HepG2 (cell line): ENCODE measurements around the gene CNOT10. TPM values are rescaled to one million over a fixed set of nuclear protein-coding genes. Genes with fewer than 3 reads are reported as not detected.

Experiments used
- GATAD2A ChIP-seq: IDR thresholded peaks from 2 replicates; pipeline ENCODE4 v1.6.1; 2016
- HCFC1 ChIP-seq: fragments of 150-350 bp; IDR thresholded peaks from 2 replicates; pipeline ENCODE4 v1.6.1; 2014; ENCODE audit warnings: low read depth, low read length
- HNF4G ChIP-seq, 2 experiments: sonication (generic) in 1 of 2; formaldehyde crosslinking in 1 of 2; IDR thresholded peaks; 2 replicates each; pipeline versions ENCODE4 v1.4.0 to v1.6.1; 2011 to 2020; ENCODE audit warnings: borderline replicate concordance in 2 of 2, low read depth in 2 of 2, mild to moderate bottlenecking in 2 of 2, low read length in 1 of 2, missing genetic modification reagents in 1 of 2, moderate library complexity in 1 of 2
- TEAD3 ChIP-seq: optimal IDR thresholded peaks from 2 replicates; pipeline ENCODE3; 2016; ENCODE audit warnings: borderline replicate concordance
- TGIF2 ChIP-seq: IDR thresholded peaks from 2 replicates; pipeline ENCODE4 v1.6.1; 2016; ENCODE audit warnings: control low read depth, missing compliant biosample characterization
- YEATS4 ChIP-seq: sonication (generic); formaldehyde crosslinking; IDR thresholded peaks from 2 replicates; pipeline ENCODE4 v1.4.0; 2020; ENCODE audit warnings: missing genetic modification reagents, borderline replicate concordance
- ZFP82 ChIP-seq: sonication (generic); formaldehyde crosslinking; IDR thresholded peaks from 2 replicates; pipeline ENCODE4 v1.5.1; 2020; ENCODE audit warnings: mild to moderate bottlenecking, missing genetic modification reagents, borderline replicate concordance
- ZNF101 ChIP-seq: sonication (generic); formaldehyde crosslinking; IDR thresholded peaks from 2 replicates; pipeline ENCODE4 v1.4.0; 2020; ENCODE audit warnings: mild to moderate bottlenecking, low read depth, missing genetic modification reagents, borderline replicate concordance
- ZNF512B ChIP-seq: sonication (generic); formaldehyde crosslinking; IDR thresholded peaks from 2 replicates; pipeline ENCODE4 v1.5.1; 2020; ENCODE audit warnings: missing genetic modification reagents, mild to moderate bottlenecking, borderline replicate concordance
- ZNF589 ChIP-seq: sonication (generic); formaldehyde crosslinking; conservative IDR thresholded peaks from 2 replicates; pipeline ENCODE4 v1.8.0; 2022; ENCODE audit warnings: mild to moderate bottlenecking, moderate library complexity, missing genetic modification reagents
- ZNF605 ChIP-seq: sonication (generic); formaldehyde crosslinking; IDR thresholded peaks from 2 replicates; pipeline ENCODE4 v1.8.0; 2022; ENCODE audit warnings: mild to moderate bottlenecking, missing genetic modification reagents
- ZNF768 ChIP-seq: sonication (generic); formaldehyde crosslinking; IDR thresholded peaks from 2 replicates; pipeline ENCODE4 v1.4.0; 2020; ENCODE audit warnings: missing genetic modification reagents
- ZSCAN12 ChIP-seq: sonication (generic); formaldehyde crosslinking; IDR thresholded peaks from 2 replicates; pipeline ENCODE4 v1.9.0; 2021; ENCODE audit warnings: mild to moderate bottlenecking, missing genetic modification reagents
- polyA plus RNA-seq, 8 experiments: library from polyadenylated mRNA; depleted of rRNA in 3 of 8; stranded (reverse) in 7 of 8; unstranded in 1 of 8; fragments of >200 nt; fragmentation: Illumina TruSeq in 4 of 8; extraction: Trizol in 4 of 8; gene quantifications; 2 replicates each; pipeline versions ENCODE4 v1.2.1 to v1.2.3, GENCODE V29; 2011 to 2016; ENCODE audit warnings: low read depth in 4 of 8, missing spikeins in 1 of 8, mixed read lengths in 1 of 8; ENCODE audit not compliant: insufficient read depth in 1 of 8
- total RNA-seq, 5 experiments: library from RNA; depleted of rRNA; stranded (reverse); fragments of >200 nt; fragmentation: Illumina TruSeq; extraction: Trizol; gene quantifications; 2 replicates each; pipeline ENCODE4 v1.2.3, GENCODE V29; 2016; ENCODE audit warnings: low read depth in 1 of 5
- TF ChIP-seq, protein P1 (sequence below): sonication (generic); formaldehyde crosslinking; IDR thresholded peaks from 2 replicates; pipeline ENCODE4 v1.4.0; 2020; ENCODE audit warnings: missing genetic modification reagents
- TF ChIP-seq, protein P2 (sequence below): IDR thresholded peaks from 2 replicates; pipeline ENCODE4 v1.6.1; 2016; ENCODE audit warnings: mild to moderate bottlenecking
- TF ChIP-seq, protein P3 (sequence below): sonication (generic); formaldehyde crosslinking; IDR thresholded peaks from 2 replicates; pipeline ENCODE4 v1.4.0; 2020; ENCODE audit warnings: mild to moderate bottlenecking, missing genetic modification reagents
- TF ChIP-seq, protein P4 (sequence below): sonication (generic); formaldehyde crosslinking; IDR thresholded peaks from 2 replicates; pipeline ENCODE4 v1.5.0; 2020; ENCODE audit warnings: missing genetic modification reagents

Gene CNOT10
- total and polyA plus RNA-seq, 2 of the 13 experiments (the other 11 are each of a cell fraction or from before 2014, with no cell fraction given) = 21.2 to 34.1 TPM

DNA sequence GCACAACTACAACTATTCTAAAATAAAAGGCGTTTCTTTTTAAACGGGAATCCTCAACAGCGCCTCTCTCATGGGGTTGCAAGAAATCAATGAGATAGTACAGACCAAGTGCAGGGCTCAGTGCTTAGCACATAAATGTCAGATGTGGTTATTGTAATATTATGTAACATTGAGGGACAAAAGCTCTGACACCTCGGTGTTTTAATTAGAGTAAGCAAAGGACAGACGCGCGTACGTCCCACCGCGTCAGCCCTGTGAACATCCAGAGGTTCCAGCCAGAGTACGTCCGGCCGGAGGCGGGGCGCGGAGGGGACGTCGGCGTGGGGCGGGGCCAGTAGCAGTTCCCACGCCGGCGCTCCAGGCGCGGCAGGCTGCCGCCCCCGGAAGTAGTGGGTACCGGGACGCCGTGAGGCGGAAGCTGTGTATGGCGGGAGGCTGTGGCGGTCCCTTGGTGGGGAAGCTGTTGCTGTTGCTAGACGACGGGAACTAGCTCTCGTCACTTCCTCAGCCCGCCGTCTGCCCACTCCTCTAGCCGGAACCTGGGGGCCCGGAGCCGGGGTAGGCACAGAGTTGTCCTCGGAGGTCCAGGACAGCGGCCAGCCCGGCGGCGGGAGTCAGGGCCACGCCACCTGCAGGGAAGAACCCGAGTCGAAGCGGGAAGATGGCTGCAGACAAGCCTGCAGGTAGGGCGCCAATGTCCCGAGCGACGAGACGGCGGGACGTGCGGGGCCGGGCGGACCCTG lies at the start of gene CNOT10 (continued):
- TF ChIP-seq, protein P1, sequence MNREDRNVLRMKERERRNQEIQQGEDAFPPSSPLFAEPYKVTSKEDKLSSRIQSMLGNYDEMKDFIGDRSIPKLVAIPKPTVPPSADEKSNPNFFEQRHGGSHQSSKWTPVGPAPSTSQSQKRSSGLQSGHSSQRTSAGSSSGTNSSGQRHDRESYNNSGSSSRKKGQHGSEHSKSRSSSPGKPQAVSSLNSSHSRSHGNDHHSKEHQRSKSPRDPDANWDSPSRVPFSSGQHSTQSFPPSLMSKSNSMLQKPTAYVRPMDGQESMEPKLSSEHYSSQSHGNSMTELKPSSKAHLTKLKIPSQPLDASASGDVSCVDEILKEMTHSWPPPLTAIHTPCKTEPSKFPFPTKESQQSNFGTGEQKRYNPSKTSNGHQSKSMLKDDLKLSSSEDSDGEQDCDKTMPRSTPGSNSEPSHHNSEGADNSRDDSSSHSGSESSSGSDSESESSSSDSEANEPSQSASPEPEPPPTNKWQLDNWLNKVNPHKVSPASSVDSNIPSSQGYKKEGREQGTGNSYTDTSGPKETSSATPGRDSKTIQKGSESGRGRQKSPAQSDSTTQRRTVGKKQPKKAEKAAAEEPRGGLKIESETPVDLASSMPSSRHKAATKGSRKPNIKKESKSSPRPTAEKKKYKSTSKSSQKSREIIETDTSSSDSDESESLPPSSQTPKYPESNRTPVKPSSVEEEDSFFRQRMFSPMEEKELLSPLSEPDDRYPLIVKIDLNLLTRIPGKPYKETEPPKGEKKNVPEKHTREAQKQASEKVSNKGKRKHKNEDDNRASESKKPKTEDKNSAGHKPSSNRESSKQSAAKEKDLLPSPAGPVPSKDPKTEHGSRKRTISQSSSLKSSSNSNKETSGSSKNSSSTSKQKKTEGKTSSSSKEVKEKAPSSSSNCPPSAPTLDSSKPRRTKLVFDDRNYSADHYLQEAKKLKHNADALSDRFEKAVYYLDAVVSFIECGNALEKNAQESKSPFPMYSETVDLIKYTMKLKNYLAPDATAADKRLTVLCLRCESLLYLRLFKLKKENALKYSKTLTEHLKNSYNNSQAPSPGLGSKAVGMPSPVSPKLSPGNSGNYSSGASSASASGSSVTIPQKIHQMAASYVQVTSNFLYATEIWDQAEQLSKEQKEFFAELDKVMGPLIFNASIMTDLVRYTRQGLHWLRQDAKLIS (CRISPR knock-in tag) = no peak
- TF ChIP-seq ZFP82 (CRISPR knock-in tag) (no peak), HCFC1 (peak; percentile 34; the same call in 1 of the 2 replicates), ZNF512B (no peak), ZNF589 (CRISPR knock-in tag) (peak; percentile 73; the same call in 1 of the 2 replicates), GATAD2A (CRISPR knock-in tag) (no peak), ZSCAN12 (CRISPR knock-in tag) (no peak; the same call in 1 of the 2 replicates), TGIF2 (CRISPR knock-in tag) (no peak), TEAD3 (no peak), YEATS4 (peak; percentile 92), HNF4G (IDR thresholded peaks at IDR 0.05; ENCODE audit: borderline replicate concordance, low read depth, low read length) (no peak), HNF4G (CRISPR knock-in tag; IDR thresholded peaks at IDR 0.05; ENCODE audit: borderline replicate concordance, low read depth) (no peak), ZNF768 (CRISPR knock-in tag) (peak; percentile 71; the same call in 1 of the 2 replicates), ZNF605 (peak; percentile 99), ZNF101 (CRISPR knock-in tag) (no peak; the same call in 1 of the 2 replicates)
- TF ChIP-seq, protein P2, sequence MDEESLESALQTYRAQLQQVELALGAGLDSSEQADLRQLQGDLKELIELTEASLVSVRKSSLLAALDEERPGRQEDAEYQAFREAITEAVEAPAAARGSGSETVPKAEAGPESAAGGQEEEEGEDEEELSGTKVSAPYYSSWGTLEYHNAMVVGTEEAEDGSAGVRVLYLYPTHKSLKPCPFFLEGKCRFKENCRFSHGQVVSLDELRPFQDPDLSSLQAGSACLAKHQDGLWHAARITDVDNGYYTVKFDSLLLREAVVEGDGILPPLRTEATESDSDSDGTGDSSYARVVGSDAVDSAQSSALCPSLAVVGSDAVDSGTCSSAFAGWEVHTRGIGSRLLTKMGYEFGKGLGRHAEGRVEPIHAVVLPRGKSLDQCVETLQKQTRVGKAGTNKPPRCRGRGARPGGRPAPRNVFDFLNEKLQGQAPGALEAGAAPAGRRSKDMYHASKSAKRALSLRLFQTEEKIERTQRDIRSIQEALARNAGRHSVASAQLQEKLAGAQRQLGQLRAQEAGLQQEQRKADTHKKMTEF (CRISPR knock-in tag) = peak; percentile 85
- TF ChIP-seq, protein P3, sequence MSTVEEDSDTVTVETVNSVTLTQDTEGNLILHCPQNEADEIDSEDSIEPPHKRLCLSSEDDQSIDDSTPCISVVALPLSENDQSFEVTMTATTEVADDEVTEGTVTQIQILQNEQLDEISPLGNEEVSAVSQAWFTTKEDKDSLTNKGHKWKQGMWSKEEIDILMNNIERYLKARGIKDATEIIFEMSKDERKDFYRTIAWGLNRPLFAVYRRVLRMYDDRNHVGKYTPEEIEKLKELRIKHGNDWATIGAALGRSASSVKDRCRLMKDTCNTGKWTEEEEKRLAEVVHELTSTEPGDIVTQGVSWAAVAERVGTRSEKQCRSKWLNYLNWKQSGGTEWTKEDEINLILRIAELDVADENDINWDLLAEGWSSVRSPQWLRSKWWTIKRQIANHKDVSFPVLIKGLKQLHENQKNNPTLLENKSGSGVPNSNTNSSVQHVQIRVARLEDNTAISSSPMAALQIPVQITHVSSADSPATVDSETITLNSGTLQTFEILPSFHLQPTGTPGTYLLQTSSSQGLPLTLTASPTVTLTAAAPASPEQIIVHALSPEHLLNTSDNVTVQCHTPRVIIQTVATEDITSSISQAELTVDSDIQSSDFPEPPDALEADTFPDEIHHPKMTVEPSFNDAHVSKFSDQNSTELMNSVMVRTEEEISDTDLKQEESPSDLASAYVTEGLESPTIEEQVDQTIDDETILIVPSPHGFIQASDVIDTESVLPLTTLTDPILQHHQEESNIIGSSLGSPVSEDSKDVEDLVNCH (CRISPR knock-in tag) = no peak
- TF ChIP-seq, protein P4, sequence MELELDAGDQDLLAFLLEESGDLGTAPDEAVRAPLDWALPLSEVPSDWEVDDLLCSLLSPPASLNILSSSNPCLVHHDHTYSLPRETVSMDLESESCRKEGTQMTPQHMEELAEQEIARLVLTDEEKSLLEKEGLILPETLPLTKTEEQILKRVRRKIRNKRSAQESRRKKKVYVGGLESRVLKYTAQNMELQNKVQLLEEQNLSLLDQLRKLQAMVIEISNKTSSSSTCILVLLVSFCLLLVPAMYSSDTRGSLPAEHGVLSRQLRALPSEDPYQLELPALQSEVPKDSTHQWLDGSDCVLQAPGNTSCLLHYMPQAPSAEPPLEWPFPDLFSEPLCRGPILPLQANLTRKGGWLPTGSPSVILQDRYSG = peak; percentile 95
